HG02588 (cell line): ENCODE results near the gene FAM25C.
"Not testable (repeated sequence)": the region's sequence is repeated elsewhere in the genome, so short reads cannot be mapped to it uniquely, and the experiment has no call there.

ENCODE experiments used
- ATAC-seq: cut with Tn5 transposase; IDR thresholded peaks from one replicate; pipeline ENCODE4 v1.9.1; 2021; ENCODE audit warnings: mild to moderate bottlenecking, moderate library complexity; ENCODE audit not compliant: unreplicated experiment

The FAM25C gene

DNA sequence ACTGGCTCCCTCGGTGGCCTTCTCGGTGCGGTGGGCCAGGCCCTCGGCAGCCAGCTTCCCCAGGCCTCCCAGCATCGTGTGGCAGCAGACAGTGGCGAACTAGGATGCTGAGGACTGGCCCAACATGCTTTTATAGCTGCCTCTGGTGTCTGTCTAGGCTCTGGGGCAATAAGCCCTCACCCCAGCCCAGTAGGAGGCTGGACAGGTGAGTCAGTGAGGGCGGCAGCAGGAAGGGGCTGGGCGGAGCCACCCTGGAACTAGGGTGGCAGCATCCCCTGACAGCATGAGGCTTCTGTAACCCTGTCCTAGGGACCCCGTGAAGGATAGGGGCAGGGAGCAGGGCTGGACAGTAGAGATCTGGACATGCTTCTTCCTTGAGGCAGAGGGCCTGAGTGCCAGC lies at the start of gene FAM25C:
FAM25C (minus strand) TSS at position 101 of the 400 bp plus-strand sequence; CDS start at position 75, 26 bp downstream.
- ATAC-seq, result not testable (repeated sequence)

DNA sequence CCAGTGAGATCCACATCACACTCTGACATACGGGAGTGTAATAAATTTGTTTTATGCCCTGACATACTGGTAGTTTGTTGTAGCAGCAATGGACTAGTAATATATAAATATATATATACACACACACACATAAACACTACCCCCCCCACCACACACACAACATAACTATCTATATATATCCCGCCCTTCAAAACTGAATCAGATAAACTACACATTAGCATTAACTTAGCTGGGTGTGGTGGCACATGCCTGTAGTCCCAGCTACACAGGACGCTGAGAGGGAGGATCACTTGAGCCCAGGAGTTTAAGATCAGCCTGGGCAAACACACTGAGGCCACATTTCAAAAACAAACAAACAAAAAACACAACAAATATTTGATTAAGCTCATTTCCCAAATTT lies 45.0 kb upstream of the FAM25C start:
- not testable (repeated sequence) for ATAC-seq

DNA sequence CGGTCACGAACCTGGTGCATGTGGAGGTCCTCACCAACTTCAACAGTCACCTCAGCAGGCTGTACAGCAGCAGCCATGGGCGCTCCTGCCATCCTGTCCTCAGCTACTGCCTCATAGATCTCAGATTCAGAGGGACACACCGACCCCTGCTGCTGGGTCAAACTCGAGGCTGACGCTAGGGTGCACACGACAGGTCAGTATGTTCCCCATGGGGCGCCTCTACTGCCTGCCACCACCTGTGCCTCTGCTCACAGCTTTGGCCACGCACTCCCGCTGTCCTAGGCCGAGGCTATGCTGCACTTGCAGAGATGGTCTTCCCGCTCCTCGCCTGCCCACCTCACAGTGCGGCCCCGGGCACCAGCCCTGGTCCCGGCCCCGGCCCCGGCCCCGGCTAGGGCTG lies 31.8 kb upstream of the FAM25C start:
- ATAC-seq, result not testable (repeated sequence)

DNA sequence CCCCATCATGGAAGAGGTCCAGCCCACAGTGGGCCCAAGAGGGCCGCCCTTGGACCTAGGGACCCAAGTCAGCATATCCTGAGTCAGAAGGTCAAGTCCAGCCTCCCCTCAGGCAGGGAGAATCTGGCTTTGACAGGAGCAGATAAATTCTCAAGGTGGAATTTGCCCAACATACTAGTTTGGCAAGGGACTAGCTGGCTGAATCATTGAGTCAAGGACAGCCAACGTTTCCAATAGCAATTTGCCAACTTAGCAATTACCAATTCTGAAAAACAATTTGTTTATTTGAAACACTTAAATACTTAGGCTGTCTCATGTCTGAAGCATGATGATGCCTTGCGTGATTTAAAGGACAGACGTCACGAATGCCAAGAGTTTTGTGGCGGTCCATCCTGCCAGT lies 2.7 kb upstream of the FAM25C start:
- not testable (repeated sequence) for ATAC-seq

DNA sequence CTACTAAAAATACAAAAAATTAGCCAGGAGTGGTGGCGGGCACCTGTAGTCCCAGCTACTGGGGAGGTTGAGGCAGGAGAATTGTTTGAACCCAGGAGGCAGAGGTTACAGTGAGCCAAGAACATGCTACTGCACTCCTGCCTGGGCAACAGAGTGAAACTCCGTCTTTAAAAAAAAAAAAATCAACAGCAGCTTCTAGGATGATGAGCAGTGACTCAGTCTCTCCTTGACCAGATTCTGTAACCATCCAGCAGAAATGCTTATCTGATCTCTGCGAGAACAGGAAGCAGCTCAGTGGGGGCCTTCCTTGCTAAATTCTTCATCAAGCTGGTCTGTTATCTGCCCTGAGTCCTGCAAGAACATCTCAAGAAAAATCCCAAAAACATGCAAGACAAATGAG lies 5.5 kb downstream of the FAM25C start:
- ATAC-seq, result not testable (repeated sequence)

DNA sequence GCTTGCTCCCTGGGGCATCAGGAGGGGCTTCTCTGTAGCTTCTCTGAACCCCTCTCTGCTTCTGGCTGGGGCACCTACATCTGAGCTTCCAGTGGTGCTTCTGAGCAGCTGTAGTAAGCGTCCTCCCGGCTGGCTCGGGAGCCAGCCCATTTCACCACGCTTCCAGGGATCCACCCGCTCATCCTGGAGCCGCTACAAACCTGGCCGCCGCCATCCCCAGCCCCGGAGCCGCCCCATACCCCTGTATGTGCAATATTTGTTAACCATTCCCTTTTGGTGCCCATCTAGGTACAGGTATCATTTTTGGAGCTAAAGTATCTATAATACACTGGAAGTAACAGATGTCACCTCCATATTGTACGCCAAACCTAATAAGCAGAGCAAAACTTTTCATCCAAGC lies 7.0 kb downstream of the FAM25C start:
- ATAC-seq, result not testable (repeated sequence)

DNA sequence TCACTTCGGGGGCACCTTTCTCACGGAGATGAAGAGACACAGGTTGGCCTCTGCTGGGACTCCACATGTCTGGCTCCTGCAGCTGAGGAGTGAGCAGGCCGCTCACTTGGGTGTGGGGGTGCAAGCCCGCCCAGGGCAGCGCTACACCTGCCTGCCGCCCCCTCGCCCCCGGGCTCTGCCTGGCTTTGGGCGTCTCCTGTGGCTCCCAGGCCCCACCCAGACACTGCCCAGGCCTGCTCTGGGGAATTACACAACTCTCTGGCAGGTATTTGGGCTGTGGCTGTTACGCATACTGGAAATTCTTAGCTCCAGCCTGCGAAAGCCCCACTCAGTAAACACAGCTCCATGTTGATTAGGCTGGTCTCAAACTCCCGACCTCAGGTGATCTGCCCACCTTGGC lies 7.9 kb downstream of the FAM25C start:
- ATAC-seq, result not testable (repeated sequence)

DNA sequence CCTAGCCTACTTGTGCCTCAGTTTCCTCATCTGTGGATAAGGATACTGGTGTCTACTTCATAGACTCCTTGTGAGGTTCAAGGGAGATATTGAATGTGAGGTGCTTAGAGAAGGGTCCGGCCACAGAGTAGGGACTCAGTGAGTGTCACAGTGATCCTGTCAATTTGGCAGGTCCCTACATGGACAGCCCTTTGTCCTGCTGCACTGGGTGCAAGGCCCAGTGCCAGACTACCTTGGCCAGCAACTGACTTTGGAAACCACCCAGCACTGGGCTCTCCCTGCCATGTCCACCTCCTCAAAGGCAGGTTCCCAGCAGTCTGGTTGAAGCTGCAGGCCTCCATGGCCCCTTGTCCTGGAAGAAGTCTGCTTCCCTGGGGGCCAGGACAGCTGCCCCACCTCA lies 9.5 kb downstream of the FAM25C start:
- not testable (repeated sequence) for ATAC-seq

DNA sequence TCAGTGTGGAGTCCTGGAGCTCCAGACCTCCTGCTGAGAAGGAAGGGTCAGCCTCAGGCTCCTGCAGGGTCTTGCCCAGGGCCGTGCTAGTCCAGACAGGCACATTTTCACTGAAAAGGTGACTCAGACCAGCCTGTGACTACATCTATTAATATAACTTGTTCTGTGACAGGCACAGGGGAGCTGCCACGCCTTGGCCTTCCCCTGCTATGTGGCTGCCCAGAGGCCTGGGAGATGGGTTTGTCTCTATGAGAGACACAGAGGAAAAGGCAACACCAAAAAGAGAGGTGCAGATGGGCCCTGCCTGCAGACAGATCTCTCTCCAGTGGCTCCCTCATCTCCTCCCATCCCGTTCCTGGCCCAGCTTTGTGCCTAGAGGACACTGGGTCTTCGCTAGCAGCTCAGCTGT lies 10.0 kb downstream of the FAM25C start:
- not testable (repeated sequence) for ATAC-seq

DNA sequence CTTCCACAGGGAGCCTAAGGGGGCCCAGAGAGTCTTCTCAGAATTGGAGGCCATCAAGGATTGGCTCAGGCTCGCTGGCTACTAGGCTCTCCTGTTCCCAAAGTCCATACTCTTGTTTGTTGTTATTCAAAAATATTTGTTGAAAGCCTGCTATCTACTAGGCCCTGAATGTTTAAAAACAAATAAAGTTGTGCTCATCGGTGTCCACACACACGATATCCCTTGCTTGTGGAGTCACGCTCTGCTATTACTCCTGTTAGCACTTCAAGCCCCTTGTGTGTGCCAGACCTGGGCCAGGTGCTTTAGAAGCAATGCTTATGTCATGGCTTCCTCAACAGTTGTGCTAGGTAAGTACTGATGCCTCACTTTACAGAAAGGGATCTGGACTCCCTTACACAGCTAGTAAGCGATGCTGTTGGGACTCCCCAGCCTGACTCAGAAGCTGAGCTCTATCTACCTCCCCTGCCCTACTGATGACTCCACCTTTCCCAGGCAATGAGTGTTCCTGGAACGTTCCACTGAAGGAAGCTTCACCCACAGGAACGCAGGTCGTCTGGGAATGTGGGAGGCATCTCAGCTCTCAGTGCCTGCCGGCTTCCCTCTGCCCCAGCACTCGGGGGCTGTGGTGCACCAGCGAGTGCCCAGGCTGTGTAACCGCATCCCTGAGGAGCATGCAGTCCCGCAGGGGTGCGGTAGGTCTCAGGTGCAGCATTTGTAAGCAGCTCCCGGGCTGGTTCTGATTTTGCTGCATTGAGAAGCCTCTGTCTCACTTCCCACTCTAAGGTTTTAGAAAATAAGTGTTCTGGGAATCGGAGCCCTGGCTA lies 10.7 kb downstream of the FAM25C start:
- ATAC-seq, result not testable (repeated sequence)

DNA sequence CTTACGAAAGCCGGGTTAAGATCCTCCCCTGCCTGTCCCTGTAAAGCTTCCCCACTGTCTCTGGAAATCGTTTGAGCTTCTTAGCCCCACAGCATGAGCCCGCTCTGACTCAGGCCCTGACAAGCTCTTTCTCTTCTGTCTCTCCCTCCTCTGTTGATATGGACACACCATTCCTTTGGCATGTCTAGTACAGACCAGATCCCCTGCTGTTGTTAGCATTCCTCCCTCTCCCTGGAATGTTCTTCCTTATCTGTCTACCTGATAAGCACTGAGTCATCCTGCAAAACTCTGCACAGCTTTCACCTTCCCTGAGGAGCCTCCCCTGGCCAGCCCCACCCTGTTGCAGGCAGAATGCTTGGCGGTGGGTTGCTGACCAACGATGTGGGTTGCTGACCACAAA lies 11.6 kb downstream of the FAM25C start:
- not testable (repeated sequence) for ATAC-seq

DNA sequence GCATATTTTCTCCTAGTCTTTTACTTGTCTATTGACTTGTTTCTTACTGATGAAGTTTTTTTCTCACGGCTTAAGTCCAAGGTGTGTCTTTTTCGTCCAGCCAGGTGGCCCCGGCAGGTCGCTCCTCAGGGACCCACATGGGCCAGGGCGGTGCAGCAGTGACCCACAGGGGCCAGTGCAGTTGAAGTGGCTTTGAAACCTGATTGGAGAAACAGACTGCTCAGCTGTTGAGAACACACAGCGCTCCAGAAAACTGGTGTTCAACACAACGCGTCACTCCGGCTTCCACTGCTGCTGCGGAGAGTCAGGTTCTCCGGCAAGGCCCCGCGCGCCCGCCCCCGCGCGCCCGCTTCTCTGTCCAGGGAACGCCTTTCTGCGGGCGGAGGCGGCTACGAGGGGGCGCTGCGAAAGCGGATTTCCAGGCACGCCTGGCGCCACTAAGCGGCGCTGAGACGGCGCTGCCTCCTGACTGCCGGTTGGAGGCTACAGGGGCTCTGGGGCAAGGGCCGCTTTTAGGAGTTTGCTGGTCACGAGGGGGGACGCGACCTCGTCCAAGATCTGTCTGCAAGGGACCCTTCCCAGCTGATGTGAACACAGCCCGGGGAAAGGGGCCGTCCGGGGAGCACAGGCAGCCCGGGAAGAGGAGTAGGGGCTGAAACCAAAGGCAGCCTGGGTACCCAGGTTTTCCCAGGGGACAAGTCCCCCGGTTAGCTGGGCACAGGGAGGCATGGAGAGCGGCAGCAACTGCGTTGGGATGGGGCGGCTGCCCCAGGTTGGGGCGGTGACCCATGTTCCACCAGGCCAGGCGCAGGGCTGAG lies 13.0 kb downstream of the FAM25C start:
- ATAC-seq, result not testable (repeated sequence)

DNA sequence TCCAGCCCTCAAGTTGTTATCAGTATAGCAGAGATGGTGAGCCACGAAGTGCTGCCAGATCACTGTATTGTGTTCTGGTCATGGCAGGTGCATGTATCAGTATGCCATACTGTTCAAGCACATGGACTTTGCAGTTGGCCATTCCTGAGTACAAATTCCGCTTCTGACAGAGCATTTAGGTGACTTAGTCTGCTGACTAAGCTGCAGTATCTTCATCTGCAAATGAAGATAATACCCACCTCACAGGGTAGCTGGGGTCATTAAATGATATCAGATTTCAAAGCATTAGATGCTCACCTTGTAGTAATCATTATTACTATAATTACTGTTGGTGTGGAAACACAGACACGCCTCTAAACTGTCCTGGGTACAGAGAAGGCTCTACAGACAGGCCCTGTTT lies 24.2 kb downstream of the FAM25C start:
- ATAC-seq, result not testable (repeated sequence)

DNA sequence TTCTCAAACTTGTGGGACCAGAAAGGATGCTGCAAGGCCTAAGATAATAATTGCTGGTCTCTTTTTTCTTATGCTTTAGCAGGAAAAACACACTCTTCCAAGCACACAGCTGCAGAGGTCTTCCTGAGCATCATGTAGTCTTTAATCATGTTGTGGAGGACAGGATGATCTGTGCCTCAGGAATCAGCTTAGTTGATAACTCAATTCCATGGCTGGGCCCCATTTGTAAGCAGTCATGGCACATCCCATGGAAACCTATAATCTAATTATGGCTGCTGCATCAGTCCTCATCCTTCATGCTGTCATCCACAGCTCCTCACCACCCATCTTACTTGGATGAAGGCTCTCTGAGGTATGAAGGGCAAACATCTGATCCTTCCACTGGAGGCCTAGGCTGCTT lies 26.5 kb downstream of the FAM25C start:
- not testable (repeated sequence) for ATAC-seq

DNA sequence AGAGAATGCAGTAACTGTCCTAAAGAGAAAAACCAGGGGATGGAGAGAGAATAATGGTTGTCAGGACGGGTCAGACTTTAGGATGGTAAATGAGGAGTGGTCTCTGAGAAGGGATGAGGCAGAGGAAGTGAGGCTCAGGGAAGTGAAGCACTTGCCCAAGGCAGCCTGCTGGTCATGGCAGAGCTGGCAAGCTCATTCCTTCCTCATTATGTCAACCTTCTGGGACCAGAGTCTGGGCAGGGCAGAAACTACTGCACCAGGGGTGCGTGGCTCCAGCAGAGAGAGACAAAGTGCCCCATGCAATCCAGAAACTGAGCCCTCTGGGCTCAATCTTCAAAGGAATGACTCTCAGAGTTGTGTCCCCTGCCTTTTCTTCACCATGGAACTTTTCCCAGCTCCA lies 27.5 kb downstream of the FAM25C start:
- not testable (repeated sequence) for ATAC-seq

DNA sequence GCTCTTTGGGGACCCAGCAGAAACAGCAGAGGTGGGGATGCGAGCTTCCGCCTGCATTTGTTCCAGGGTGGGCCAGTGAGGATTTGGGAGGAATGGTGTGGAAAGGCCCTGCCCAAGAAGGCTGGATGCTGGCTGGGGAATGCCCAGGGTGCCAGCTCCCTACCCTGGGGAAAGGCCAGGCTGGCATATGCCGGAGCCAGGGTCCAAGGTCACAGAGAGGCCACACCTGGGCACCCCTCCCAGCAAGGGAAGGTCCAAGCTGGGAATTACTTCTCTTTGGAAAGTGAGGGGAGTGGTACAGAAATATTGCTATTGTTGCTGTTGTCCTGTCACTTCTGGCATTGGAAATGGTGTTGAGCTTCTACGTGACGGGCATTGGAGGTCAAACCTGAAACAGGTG lies 28.0 kb downstream of the FAM25C start:
- not testable (repeated sequence) for ATAC-seq

DNA sequence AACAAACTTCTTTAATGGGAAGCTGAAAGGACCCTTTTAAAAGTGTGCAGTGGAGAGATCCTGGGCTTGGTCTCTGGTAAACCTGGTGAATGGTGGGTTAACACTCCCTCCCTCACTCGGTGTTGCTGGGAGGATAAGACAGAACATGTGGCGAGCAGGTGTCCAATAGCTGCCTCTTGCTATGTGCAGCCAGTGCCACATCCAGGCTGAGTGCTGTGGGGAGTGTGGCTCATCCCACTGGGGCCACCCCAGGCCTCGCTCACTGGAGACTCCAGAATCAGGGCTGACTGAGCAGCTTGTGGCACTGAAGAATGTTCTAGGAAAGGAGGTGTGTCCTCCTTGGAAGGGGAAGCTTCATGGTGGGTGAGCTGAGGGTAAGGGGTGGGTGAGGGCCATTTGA lies 29.5 kb downstream of the FAM25C start:
- ATAC-seq, result not testable (repeated sequence)

DNA sequence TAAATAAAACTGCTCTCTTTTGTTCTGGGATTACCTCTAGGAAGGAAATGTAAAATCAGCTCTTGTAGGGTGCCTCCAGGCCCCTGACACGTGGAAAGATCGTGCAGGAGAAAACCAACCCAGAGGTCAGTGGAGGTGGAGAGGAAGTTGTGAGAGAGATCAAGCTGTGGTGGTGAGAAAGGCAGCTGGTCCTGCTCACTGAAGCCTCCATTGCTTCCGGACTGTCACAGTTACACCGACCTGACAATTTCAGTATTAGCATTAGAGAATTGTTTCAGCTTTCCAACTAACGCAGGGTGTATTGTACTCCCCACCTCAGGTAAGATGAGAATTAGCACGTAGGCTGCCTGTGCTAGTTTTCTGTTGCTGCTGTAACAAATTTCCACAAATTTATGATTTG lies 30.6 kb downstream of the FAM25C start:
- not testable (repeated sequence) for ATAC-seq

DNA sequence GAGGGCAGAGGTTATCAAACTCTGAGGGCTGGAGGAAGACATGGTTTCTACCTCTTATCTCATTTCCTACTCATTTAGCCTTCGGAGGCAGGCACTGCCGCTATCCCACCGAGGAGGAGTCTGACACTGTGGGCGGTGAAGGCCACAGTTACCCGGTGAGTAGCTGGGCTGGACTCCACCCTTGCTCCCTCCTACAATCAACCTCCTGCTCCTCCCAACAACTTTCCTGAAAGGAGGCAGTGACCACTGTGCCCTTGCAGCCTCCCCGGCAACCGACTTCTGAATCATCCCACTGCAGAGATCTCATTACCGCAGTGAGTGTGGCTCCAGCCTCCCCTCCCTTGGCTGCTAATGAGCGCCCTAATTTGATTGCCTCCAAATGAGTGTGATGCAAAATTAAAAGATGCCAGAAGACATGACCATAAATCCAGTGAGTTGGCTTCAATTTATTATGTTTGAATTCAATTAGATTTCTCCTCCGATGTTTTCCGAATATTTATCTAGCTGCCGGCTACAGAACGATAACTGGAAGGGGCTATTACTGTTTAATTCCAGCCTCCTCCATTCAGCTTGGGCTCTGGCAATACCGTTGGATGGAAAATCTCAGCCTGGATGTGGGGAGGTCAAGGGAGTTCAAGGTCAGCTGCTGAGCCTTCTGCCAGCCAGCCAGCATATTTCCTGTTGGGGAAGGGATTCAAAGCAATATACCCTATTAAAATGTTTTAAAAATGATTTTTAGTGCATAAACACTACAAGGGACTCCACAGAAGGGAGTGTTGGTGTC lies 35.1 kb downstream of the FAM25C start:
- not testable (repeated sequence) for ATAC-seq

DNA sequence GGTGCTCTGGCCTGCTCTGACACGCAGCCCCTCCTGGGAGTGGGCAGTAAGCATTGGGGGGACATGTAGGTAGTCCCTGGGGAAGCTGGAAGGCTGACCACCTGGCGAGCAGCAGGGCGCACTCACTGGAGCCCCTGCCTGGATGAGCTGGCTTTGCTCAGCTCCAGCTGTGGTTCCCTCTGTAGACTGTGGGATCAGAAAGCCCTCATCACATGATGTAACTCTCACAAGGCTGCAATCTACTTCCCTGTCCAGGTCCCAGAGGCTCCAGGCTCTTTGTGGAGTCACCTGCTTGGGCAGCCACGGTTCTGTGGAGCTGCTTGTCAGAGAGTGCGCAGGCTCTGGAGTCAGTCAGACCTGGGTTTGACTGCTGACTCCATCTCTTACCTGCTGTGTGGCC lies 36.8 kb downstream of the FAM25C start:
- ATAC-seq, result not testable (repeated sequence)

DNA sequence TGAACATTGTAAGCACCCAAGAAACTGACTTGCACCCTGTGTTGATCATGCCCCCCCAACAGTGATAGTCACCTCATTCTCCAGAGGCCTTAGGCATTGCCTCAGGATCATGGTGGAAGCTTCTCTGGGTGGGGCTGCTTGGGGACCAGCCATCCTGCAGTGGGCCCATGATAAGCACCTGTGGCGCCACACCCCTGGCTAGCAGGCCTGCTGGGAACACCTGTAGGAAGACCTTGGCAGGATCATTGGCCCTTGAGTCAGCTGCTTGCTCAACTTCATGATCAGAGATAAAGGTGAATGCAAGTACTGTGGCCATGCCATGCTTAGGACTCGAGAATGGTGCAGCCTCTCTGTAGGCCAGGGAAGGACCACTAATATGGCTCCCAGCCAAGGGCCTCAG lies 38.9 kb downstream of the FAM25C start:
- not testable (repeated sequence) for ATAC-seq
